GM18505 (cell line): Measurements from ENCODE around the gene FASTKD1.
"Not testable (repeated sequence)": the region's sequence is repeated elsewhere in the genome, so short reads cannot be mapped to it uniquely, and the experiment has no call there.

Experiments
- ATAC-seq: cut with Tn5 transposase; IDR thresholded peaks from one replicate; pipeline ENCODE4 v1.9.1; 2021; ENCODE audit not compliant: unreplicated experiment
- POLR2A ChIP-seq: IDR thresholded peaks from 4 replicates; pipeline ENCODE4 v1.6.1; 2011; ENCODE audit warnings: borderline replicate concordance; ENCODE audit not compliant: insufficient read depth, insufficient read length; ENCODE audit errors: extremely low read depth

The FASTKD1 gene

GRCh38 chr2:169573160-169573973 lies at the start of gene FASTKD1:
TSS of gene FASTKD1 (minus strand) at chr2:169573865. CDS start at chr2:169572029, 1,836 bp downstream.
- ATAC-seq = peak; percentile 94

GRCh38 chr2:169623235-169623634 lies 49.6 kb upstream of the FASTKD1 start:
- no peak for ATAC-seq
- no peak for TF ChIP-seq POLR2A

More at GRCh38 chr2:169573160-169573973, at the start of gene FASTKD1:
- peak; percentile 79 for TF ChIP-seq POLR2A

GRCh38 chr2:169620509-169620908 lies 46.8 kb upstream of the FASTKD1 start:
- no peak for TF ChIP-seq POLR2A
- ATAC-seq = no peak

GRCh38 chr2:169619946-169620345 lies 46.3 kb upstream of the FASTKD1 start:
- no peak for ATAC-seq
- TF ChIP-seq POLR2A = no peak

GRCh38 chr2:169615982-169616381 lies 42.3 kb upstream of the FASTKD1 start:
- ATAC-seq = not testable (repeated sequence)

GRCh38 chr2:169613876-169614275 lies 40.2 kb upstream of the FASTKD1 start:
- no peak for TF ChIP-seq POLR2A
- ATAC-seq = no peak

- no peak for ATAC-seq
- TF ChIP-seq POLR2A = no peak
Observed at GRCh38 chr2:169609264-169609663, 35.6 kb upstream of the FASTKD1 start.

- no peak for ATAC-seq
- no peak for TF ChIP-seq POLR2A
Observed at GRCh38 chr2:169599568-169599967, 25.9 kb upstream of the FASTKD1 start.

- no peak for TF ChIP-seq POLR2A
- no peak for ATAC-seq
Observed at GRCh38 chr2:169598982-169599381, 25.3 kb upstream of the FASTKD1 start.

- not testable (repeated sequence) for ATAC-seq
Observed at GRCh38 chr2:169596546-169596945, 22.9 kb upstream of the FASTKD1 start.

GRCh38 chr2:169590804-169591203 lies 17.1 kb upstream of the FASTKD1 start:
- TF ChIP-seq POLR2A = no peak
- no peak for ATAC-seq

GRCh38 chr2:169585673-169586072 lies 12.0 kb upstream of the FASTKD1 start:
- TF ChIP-seq POLR2A = no peak
- no peak for ATAC-seq

- ATAC-seq = peak; percentile 90
Observed at GRCh38 chr2:169584005-169584877, 10.6 kb upstream of the FASTKD1 start, which contains the start of gene PPIG. TSS of gene PPIG (plus strand) at chr2:169584351. CDS start at chr2:169604042, 19,691 bp downstream.

GRCh38 chr2:169583518-169583917 lies 9.9 kb upstream of the FASTKD1 start:
- TF ChIP-seq POLR2A = no peak
- no peak for ATAC-seq

More at GRCh38 chr2:169584005-169584877, 10.6 kb upstream of the FASTKD1 start, which contains the start of gene PPIG:
- peak; percentile 63 for TF ChIP-seq POLR2A

- not testable (repeated sequence) for ATAC-seq
Observed at GRCh38 chr2:169582552-169583266, 9.0 kb upstream of the FASTKD1 start.
